ENCODE results near the gene PRKCB.
A peak's percentile ranks its signal among the peaks of the same experiment; 100 is the strongest.

The PRKCB gene

GRCh38 chr16:23836404-23837311, 875 bp downstream of the PRKCB start:
- DNase-seq (ENCODE audit: low read depth), result peak; percentile 23

GRCh38 chr16:23837553-23838308, 1.9 kb downstream of the PRKCB start:
- DNase-seq (ENCODE audit: low read depth), result no peak

DNA sequence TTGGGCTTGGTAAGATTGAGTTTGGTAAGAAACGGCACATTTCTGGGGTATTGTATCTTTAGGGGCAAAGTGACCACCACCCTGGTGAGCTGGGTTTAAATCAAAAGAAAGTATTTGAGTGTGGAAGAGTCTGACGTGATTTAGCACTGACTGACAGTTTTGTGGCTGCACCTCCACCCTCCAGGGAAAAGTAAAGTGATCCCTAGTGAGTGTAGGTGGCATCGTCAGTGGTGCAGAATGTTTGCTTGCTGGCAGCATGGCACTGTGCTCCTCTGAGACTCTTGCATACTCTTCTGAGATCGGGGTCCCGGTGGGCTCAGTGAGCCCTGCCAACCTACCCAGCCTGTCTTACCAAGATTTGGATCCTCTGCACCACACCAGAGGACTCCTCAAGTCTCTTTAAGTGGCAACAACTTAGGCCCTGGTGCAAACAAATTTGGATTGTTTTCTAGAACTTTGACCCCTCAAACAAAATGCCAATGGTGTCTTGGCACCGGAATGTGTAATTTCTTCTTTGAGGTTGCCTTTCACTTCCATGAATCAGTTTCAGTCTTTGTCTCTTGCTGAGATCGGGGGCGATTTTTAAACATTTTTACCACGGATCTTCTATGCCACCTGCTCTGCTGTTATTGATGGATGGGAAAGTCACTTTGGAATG, 2.8 kb downstream of the PRKCB start:
- DNase-seq (ENCODE audit: low read depth), result no peak

GRCh38 chr16:23840310-23840709, 4.5 kb downstream of the PRKCB start:
- DNase-seq (ENCODE audit: low read depth), result no peak

GRCh38 chr16:23842137-23842600, 6.4 kb downstream of the PRKCB start:
- DNase-seq (ENCODE audit: low read depth), result no peak

GRCh38 chr16:23843143-23843542, 7.4 kb downstream of the PRKCB start:
- no peak for DNase-seq (ENCODE audit: low read depth)

DNA sequence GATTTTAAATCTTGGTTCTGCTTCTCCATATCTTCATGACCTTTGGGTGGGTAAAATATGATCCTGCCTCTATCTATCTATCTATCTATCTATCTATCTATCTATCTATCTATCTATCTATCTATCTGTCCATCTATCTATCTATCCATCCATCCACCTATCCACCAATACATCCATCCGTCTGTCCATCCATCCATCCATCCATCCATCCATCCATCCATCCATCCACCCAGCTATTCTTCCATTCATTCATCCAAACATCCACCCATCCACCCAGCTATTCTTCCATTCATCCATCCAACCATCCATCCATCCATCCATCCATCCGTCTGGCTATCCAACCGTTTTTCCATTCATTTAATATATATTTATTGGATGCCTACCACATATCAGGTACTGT, 11.5 kb downstream of the PRKCB start:
- no peak for DNase-seq (ENCODE audit: low read depth)

GRCh38 chr16:23847948-23848347, 12.2 kb downstream of the PRKCB start:
- no peak for DNase-seq (ENCODE audit: low read depth)

- no peak for DNase-seq (ENCODE audit: low read depth)
Measured at GRCh38 chr16:23848958-23849357, 13.2 kb downstream of the PRKCB start.

DNA sequence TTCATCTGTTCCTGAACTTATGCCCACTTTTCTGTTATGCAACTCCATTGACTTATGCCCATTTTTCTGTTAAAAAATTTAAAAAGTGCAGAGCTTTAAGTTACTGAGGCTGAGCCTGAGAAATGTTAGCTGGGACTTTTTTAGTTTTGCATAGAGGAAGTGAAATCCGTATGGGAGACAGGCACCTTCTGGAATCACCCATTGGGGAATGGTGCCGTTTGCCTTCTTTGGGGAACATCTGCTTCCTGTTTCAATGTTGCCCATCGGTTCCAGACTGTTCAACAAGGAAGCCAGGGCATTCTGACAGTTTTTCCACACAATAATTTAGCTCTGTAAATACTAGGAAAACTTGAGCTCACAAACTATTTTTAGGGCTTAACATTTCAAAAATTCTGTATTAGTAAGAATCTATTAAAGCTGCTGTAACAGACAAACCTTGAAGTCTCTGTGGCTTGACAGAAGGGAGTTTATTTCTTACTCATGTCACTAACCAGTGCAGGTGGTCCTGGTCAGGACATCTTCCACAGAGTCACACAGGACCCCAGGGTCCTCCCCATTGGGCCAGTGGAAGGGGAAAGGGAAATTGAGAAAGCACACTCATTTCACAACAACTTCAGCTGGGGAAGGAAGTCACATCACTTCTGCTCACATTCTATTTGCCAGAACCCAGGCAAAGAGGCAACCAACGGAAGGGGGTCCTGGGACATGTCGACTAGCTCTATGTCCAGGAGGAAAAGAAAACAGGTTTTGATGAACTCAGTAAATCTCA, 17.2 kb downstream of the PRKCB start:
- no peak for DNase-seq (ENCODE audit: low read depth)

GRCh38 chr16:23855010-23855409, 19.2 kb downstream of the PRKCB start:
- DNase-seq (ENCODE audit: low read depth), result no peak

DNA sequence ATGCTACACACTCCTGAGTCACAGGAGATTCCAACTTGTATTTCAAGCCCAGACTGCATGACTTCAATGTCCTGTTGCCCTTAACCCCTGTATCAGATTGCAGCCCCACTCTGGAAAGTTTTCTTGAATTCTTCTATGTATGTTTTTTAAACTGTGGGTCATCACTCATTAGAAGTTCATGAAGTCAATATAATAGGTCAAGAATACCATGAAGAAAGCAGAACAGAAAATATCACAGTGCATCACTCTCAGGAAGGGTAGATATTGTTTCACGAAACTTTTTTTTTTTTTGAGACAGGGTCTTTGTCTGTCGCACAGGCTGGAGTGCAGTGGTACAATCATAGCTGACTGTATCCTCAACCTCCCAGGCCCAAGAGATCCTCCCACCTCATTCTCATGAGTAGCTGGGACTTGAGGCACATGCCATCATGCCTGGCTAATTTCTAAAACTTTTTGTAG, 20.5 kb downstream of the PRKCB start:
- DNase-seq (ENCODE audit: low read depth), result no peak

- DNase-seq (ENCODE audit: low read depth), result no peak
Measured at GRCh38 chr16:23857256-23857880, 21.6 kb downstream of the PRKCB start.

GRCh38 chr16:23857881-23858269, 22.1 kb downstream of the PRKCB start:
- no peak for DNase-seq (ENCODE audit: low read depth)

- DNase-seq (ENCODE audit: low read depth), result no peak
Measured at GRCh38 chr16:23858542-23858941, 22.8 kb downstream of the PRKCB start.

- DNase-seq (ENCODE audit: low read depth), result no peak
Measured at GRCh38 chr16:23859713-23860269, 24.0 kb downstream of the PRKCB start.

DNA sequence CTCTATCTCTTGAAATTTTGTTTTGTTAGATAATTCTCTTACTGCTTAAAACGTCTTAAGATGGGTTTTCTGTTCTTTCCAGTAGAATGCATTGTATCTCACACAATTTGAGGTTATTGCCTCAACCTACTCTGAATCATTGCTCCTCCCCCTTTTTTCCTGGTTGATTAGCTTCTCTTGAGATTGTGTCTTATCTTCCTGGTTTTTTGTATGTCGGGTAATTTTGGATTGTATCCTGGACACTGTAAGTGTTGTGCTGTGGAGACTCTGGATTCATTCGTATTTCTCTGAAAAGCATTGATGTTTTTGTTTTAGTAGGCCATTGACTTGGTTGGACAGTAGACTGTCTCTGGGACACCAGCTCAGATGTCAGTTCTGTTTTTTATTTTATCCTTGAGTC, 26.1 kb downstream of the PRKCB start:
- no peak for DNase-seq (ENCODE audit: low read depth)

DNA sequence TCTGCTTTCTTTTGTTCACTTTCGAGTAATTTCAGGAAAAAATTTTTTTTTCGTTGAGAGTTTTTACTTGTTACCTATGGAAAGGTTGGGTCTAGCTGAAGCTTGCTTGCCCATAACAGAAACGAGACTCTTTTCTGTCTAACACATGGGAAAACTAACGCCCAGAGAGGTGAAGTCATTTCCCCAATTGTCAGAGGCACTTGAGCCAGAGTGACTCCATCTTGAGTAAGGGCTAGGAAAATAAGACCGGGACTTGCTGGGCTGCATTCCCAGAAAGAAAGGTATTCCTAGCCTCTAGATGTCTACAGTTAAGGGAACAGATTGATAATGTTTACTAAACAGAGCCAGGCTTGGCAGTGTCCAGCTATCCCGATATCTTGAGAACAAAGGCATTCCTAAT, 26.8 kb downstream of the PRKCB start:
- DNase-seq (ENCODE audit: low read depth), result no peak

DNA sequence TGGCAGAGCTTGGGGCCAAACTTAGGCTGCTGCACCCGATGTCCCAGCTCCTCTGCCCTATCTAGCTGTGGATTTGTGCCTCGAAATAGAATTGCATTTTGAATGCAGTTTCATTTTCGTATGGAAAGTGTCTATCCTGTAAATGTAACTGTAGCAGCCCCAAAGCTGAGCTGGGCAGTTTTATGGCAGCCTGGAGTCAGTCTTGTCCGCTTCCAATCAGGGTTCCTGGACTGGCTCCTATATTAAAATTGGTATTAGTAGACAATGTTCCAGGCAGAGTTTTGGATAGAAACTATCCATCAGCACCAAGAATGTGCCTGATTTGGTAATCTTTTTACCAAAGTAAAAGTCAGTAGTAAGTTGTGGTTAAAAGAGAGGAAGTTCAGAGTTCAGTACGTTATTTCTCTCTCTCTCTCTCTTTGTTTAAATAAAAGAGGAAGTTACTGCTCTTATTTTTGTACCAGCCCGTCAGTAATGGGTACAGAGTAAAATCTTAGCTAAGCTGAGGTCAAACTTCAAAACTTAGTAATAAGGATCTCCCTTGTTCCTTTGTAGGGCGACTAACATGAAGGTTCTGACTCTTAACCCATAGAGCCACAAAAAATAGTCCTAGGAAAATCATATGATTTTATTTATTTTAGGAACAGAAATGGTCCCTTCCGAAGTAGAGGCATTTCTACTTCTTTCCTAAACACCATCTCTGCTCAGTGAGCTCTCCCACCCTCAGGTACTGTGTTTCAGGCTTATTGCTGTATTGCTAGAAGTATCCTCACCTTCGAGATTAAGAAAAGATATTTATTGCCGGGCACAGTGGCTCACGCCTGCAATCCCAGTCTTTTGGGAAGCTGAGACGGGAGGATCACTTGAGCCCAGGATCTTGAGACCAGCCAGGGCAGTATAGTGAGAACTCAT, 28.0 kb downstream of the PRKCB start:
- DNase-seq (ENCODE audit: low read depth), result no peak

DNA sequence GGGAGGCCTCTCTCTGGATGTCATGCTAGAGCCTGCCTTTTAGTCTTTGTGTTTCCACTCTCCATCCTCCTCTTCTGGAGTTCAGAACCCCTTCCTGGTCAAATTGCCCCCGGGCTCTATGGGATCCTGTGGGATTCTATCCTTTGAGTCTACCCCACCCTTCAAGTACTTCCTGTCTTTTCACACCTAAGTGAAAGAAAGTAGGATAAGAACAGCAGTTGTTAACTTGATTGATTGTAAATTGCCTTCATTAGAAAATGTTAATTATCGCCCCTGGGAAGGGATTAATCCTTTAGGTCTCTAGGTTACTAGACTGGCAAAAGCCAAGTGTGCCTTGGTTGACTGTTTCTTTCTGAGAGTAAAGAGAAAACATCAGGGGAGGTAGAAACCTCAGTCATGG, 30.1 kb downstream of the PRKCB start:
- DNase-seq (ENCODE audit: low read depth), result no peak
